Stimulated activated CD4-positive, alpha-beta T cell treated with anti-CD3 and anti-CD28 coated beads, Interleukin-2, amount 100 ng/mL, for 48 hours (primary cell): ENCODE results near the gene TBC1D2.

ENCODE experiments used
- DNase-seq, 2 donors: peaks; one replicate each; pipeline ENCODE4 v3.0.0-alpha.2; 2020

Gene TBC1D2

GRCh38 chr9:98159790-98160189, 95.7 kb downstream of the TBC1D2 start:
- no peak for DNase-seq

- DNase-seq: no peak
These were observed 96.1 kb downstream of the TBC1D2 start for GRCh38 chr9:98159301-98159700.

GRCh38 chr9:98158071-98158831, 97.2 kb downstream of the TBC1D2 start:
- no peak for DNase-seq

GRCh38 chr9:98157372-98157771, 98.1 kb downstream of the TBC1D2 start:
- no peak for DNase-seq

GRCh38 chr9:98154678-98155077, 100.8 kb downstream of the TBC1D2 start:
- no peak for DNase-seq

- DNase-seq: no peak
These were observed 102.9 kb downstream of the TBC1D2 start for GRCh38 chr9:98152526-98152925.

- no peak for DNase-seq
These were observed 104.7 kb downstream of the TBC1D2 start for GRCh38 chr9:98150721-98151120.

- DNase-seq: no peak
These were observed 105.3 kb downstream of the TBC1D2 start for GRCh38 chr9:98150164-98150563.

GRCh38 chr9:98149422-98149821, 106.0 kb downstream of the TBC1D2 start:
- DNase-seq: no peak
